ENCODE measurements around the gene CALML4.

The CALML4 gene

DNA sequence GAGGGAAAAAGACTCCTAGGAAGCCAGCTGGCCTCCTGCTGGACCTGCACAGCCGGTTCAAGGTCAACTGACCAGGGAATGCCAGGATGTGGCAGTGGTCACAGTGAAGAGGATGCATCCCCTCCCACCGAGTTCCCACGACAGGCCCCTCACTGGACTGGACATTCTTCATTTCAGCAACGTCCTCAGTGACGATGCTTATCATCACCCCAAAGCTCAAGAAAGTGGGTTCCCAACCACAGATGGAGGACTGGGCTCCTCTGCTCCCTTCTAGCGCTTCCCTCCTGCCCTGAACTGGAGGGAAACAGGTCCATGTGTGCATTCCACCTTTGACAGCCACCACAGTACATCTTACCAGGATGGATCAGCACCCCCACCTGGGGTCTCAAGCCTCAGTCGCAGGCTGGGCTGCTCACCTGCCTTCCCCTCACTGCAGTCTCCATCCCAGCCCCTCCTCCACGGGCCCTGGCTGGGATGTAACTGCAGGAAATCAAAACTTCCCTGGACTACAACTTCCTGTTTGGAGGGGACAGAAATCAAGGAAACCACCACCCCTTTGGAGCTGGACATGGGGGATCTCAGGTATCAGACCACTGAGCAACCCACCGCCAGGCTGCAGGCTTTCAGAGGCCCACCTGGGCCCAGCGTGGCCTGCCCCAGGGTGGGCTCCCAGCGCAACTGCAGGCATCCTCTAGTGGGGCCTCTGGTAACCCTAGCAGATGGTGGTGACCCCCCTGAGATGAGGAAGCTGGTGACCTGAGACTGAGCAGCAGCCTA lies 7.3 kb downstream of the CALML4 start:
- no peak overlapping the region for H3K4me3 ChIP-seq (ENCODE audit: low read depth, low read length)
- TF ChIP-seq, protein P1, sequence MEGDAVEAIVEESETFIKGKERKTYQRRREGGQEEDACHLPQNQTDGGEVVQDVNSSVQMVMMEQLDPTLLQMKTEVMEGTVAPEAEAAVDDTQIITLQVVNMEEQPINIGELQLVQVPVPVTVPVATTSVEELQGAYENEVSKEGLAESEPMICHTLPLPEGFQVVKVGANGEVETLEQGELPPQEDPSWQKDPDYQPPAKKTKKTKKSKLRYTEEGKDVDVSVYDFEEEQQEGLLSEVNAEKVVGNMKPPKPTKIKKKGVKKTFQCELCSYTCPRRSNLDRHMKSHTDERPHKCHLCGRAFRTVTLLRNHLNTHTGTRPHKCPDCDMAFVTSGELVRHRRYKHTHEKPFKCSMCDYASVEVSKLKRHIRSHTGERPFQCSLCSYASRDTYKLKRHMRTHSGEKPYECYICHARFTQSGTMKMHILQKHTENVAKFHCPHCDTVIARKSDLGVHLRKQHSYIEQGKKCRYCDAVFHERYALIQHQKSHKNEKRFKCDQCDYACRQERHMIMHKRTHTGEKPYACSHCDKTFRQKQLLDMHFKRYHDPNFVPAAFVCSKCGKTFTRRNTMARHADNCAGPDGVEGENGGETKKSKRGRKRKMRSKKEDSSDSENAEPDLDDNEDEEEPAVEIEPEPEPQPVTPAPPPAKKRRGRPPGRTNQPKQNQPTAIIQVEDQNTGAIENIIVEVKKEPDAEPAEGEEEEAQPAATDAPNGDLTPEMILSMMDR (IDR thresholded peaks at IDR 0.05; ENCODE audit: low read depth, low read length, missing control alignments): no peak
- in situ Hi-C loops (cut with HindIII; ENCODE audit: low sequenced_read_pairs): no loop called here
- no peak for DNase-seq (ENCODE audit: low read depth)

- in situ Hi-C loops (cut with HindIII; ENCODE audit: low sequenced_read_pairs): no loop called here
- TF ChIP-seq, protein P1 (IDR thresholded peaks at IDR 0.05; ENCODE audit: low read depth, low read length, missing control alignments): no peak
These were observed 8.0 kb downstream of the CALML4 start for GRCh38 chr15:68197170-68197492.

DNA sequence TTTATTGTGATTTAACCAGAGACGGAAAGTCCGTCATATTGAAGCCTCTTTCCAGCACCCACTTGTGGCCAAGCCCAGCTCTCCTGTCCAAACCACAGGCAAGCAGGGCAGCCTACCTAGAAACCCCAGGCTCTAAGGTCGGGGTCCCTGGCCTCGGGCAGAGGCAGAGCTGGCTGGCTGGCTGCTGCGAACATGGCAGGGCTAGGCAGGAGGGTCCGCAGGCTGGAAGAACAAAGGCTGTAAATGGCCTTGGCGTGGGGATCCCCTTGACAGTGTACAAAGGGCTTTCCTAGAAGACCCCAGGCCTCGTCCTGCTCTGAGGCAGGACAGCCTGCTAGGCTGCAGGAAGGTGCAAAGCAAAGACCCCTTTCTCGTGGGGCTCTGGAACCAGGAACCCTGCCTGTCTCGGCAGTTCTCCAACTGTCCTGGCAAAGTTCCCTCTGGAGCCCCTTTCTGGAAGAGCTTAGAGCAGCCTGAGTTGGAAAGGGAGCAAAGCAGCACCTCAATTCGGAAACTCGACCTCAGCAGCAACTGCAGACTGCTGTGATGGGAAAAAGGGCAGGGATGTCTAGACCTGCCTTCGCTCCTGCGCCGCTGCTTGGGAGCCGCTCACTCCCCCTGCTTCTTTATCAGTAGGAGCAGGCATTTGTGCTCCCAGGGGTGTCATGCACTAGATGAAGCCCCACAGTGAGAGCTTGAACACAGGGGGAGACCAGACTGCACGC lies 8.5 kb downstream of the CALML4 start:
- DNase-seq (ENCODE audit: low read depth): no peak
- no peak overlapping the region for H3K4me3 ChIP-seq (ENCODE audit: low read depth, low read length)
- TF ChIP-seq, protein P1 (IDR thresholded peaks at IDR 0.05; ENCODE audit: low read depth, low read length, missing control alignments): no peak
- in situ Hi-C loops (cut with HindIII; ENCODE audit: low sequenced_read_pairs): no loop called here

More at GRCh38 chr15:68197170-68197492, 8.0 kb downstream of the CALML4 start:
- no peak for DNase-seq (ENCODE audit: low read depth)
- H3K4me3 ChIP-seq (ENCODE audit: low read depth, low read length): no peak overlapping the region

- no peak overlapping the region for H3K4me3 ChIP-seq (ENCODE audit: low read depth, low read length)
- DNase-seq (ENCODE audit: low read depth): no peak
- TF ChIP-seq, protein P1 (IDR thresholded peaks at IDR 0.05; ENCODE audit: low read depth, low read length, missing control alignments): no peak
- in situ Hi-C loops (cut with HindIII; ENCODE audit: low sequenced_read_pairs): no loop called here
These were observed 9.6 kb downstream of the CALML4 start for GRCh38 chr15:68195336-68196112.

- no peak overlapping the region for H3K4me3 ChIP-seq (ENCODE audit: low read depth, low read length)
- in situ Hi-C loops (cut with HindIII; ENCODE audit: low sequenced_read_pairs): no loop called here
- TF ChIP-seq, protein P1 (IDR thresholded peaks at IDR 0.05; ENCODE audit: low read depth, low read length, missing control alignments): no peak
- DNase-seq (ENCODE audit: low read depth): no peak
These were observed 12.2 kb downstream of the CALML4 start for GRCh38 chr15:68192804-68193486.

DNA sequence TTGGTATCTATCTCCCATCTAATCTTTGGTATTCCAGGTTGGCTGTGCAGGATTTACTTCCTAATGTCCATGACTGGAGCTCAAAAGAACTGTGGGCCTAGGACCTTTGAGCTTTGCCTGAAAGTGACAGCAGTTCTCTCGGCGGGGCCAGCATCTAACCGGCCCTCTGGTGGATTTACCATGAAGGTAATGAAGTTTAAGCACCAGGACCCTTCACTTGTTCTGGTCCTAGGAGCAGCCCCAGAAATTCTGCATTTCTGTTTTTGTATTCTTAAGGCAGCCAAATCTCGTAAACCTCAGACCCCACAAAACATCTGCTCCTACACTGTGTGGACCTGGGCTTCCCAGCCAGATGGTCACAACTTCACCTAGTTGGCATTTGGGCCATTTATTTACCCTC lies 13.0 kb downstream of the CALML4 start:
- in situ Hi-C loops (cut with HindIII; ENCODE audit: low sequenced_read_pairs): no loop called here
- TF ChIP-seq, protein P1 (IDR thresholded peaks at IDR 0.05; ENCODE audit: low read depth, low read length, missing control alignments): no peak
- no peak for DNase-seq (ENCODE audit: low read depth)
- no peak overlapping the region for H3K4me3 ChIP-seq (ENCODE audit: low read depth, low read length)
